ENCODE results near the gene USP2. TPM values are rescaled to one million over a fixed set of nuclear protein-coding genes. Genes with fewer than 3 reads are reported as not detected.
A peak's percentile ranks its signal among the peaks of the same experiment; 100 is the strongest.

USP2 gene
- total RNA-seq, 4 donors from 2014 or later = 2.5 to 61.8 (median 32.2) TPM

DNA sequence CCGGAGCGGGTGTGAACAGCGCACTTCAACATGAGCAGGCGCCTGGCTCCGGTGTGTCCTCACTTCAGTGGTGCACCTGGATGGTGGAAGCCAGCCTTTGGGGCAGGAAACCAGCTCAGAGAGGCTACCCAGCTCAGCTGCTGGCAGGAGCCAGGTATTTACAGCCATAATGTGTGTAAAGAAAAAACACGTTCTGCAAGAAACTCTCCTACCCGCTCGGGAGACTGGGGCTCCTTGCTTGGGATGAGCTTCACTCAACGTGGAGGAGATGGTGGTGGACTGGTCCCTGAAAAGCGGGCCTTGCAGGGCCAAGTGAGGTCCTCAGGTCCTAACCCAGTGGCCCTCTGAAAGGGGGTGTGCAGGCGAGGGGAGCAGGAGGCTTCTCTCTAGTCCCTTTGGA lies 72.1 kb downstream of the USP2 start:
- TF ChIP-seq, protein P1, sequence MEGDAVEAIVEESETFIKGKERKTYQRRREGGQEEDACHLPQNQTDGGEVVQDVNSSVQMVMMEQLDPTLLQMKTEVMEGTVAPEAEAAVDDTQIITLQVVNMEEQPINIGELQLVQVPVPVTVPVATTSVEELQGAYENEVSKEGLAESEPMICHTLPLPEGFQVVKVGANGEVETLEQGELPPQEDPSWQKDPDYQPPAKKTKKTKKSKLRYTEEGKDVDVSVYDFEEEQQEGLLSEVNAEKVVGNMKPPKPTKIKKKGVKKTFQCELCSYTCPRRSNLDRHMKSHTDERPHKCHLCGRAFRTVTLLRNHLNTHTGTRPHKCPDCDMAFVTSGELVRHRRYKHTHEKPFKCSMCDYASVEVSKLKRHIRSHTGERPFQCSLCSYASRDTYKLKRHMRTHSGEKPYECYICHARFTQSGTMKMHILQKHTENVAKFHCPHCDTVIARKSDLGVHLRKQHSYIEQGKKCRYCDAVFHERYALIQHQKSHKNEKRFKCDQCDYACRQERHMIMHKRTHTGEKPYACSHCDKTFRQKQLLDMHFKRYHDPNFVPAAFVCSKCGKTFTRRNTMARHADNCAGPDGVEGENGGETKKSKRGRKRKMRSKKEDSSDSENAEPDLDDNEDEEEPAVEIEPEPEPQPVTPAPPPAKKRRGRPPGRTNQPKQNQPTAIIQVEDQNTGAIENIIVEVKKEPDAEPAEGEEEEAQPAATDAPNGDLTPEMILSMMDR (IDR thresholded peaks at IDR 0.05) = no peak
- TF ChIP-seq POLR2A (IDR thresholded peaks at IDR 0.05) = no peak
- no peak overlapping the region for H3K27ac ChIP-seq
- H3K4me3 ChIP-seq = no peak overlapping the region
- no peaks in the 10 kb centered on the region for H3K27me3 ChIP-seq
- no peaks in the 10 kb centered on the region for H3K9me3 ChIP-seq
- no peak for DNase-seq
- H3K36me3 ChIP-seq = peaks cover 0 to 21% (median 0%) of the 10 kb centered on the region in 3 donors
- no peaks in the 10 kb centered on the region for H3K4me1 ChIP-seq

- no peak for DNase-seq
- Histone ChIP-seq H3K27ac (no peak overlapping the region), H3K9me3 (no peaks in the 10 kb centered on the region), H3K4me3 (no peak overlapping the region), H3K36me3 (peaks cover 0 to 30% (median 0%) of the 10 kb centered on the region in 3 donors), H3K4me1 (no peaks in the 10 kb centered on the region), H3K27me3 (no peaks in the 10 kb centered on the region)
- TF ChIP-seq POLR2A (IDR thresholded peaks at IDR 0.05) = no peak
- TF ChIP-seq, protein P1 (IDR thresholded peaks at IDR 0.05) = no peak
Measured at GRCh38 chr11:119307974-119308373, 73.5 kb downstream of the USP2 start.

DNA sequence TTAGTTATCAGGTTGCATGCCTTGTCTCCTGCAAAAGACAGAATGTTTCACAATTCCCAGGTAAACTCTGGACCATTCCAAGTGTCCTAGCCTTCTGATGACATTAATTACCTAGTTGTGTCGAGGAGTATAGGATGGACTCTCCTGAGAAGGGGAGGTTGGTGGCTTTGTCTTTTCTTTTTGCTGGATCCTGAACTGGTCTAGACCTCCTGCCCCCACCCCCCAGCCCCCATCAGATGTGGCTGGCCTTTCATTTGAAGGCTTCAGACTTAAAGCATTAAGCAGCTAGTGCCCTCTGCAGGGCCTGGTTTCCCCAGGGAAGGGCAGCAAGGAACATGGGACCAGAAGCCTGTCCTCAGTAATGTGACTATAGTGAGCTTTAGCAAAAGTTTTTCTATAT lies 74.3 kb downstream of the USP2 start:
- no peaks in the 10 kb centered on the region for H3K9me3 ChIP-seq
- H3K4me3 ChIP-seq = no peak overlapping the region
- no peak for TF ChIP-seq POLR2A (IDR thresholded peaks at IDR 0.05)
- TF ChIP-seq, protein P1 (IDR thresholded peaks at IDR 0.05) = no peak
- DNase-seq = no peak
- H3K4me1 ChIP-seq = no peaks in the 10 kb centered on the region
- peak overlapping the region in 2 of 4 donors; percentile 11 to 31 for H3K27ac ChIP-seq
- no peaks in the 10 kb centered on the region for H3K27me3 ChIP-seq
- peaks cover 0 to 33% (median 0%) of the 10 kb centered on the region in 3 donors for H3K36me3 ChIP-seq

GRCh38 chr11:119306373-119306890 lies 75.1 kb downstream of the USP2 start:
- peaks cover 0 to 32% (median 0%) of the 10 kb centered on the region in 3 donors for H3K36me3 ChIP-seq
- no peaks in the 10 kb centered on the region for H3K4me1 ChIP-seq
- H3K27me3 ChIP-seq = no peaks in the 10 kb centered on the region
- H3K9me3 ChIP-seq = no peaks in the 10 kb centered on the region
- TF ChIP-seq, protein P1 (IDR thresholded peaks at IDR 0.05) = no peak
- no peak for TF ChIP-seq POLR2A (IDR thresholded peaks at IDR 0.05)
- no peak for DNase-seq
- H3K4me3 ChIP-seq = no peak overlapping the region
- H3K27ac ChIP-seq = peak overlapping the region in 2 of 4 donors; percentile 41 to 59

DNA sequence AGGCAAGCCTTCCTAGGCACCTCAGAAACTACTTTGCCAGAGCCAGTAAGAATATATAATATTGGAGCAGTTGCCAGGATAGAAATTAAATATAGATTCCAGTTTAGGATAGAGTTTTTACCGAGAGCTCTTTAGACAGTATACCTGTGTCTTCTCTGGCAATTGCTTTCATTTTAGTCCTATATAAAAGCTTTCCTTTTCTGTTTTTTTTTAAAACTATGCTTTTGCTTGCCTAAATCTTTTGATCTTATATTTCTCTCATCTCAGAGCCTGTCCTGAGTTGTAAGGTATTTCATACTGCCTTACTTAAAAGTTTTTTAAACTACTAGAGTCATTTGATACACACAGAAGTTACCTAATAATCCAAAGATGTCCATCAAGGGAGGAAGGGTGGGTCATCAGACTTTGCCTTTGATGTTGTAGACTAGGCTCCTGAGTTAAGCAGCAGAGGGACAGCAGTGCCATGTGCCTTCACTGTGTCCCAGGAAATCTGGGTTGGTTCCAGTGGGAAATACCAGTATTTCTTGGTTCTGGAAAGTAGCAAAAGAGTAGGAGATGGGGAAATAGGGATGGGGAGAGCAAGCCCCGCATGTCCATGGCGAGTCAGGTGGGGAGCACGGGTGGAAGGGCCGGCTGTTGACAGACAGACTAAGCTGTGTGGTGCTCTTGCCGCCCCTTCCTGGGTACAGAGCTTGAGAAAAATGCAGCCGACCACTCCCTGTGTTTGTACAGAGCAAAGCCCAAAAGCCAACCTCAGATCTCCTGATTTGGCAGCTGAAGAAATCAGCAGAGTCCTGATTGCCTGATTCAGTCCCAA lies 75.7 kb downstream of the USP2 start:
- Histone ChIP-seq H3K27me3 (no peaks in the 10 kb centered on the region), H3K9me3 (no peaks in the 10 kb centered on the region), H3K36me3 (peaks cover 0 to 35% (median 0%) of the 10 kb centered on the region in 3 donors), H3K4me3 (no peak overlapping the region), H3K4me1 (no peaks in the 10 kb centered on the region), H3K27ac (peak overlapping the region in 2 of 4 donors; percentile 41 to 59)
- no peak for DNase-seq
- no peak for TF ChIP-seq POLR2A (IDR thresholded peaks at IDR 0.05)
- TF ChIP-seq, protein P1 (IDR thresholded peaks at IDR 0.05) = no peak

Small RNA genes within 50 kb of the gene (small RNA-seq; reads per million reads assigned to genes)
- gene AP003396.4 = 0 reads per million in 2 donors
- gene RF01225 = 0 reads per million in 2 donors

Other genes with a start within 250 kb of the USP2 start
- gene ABCG4, start 232.6 kb downstream of the USP2 start, total RNA-seq = not detected
- 10 to 100 TPM in 3 of 4 donors, 1 to 10 TPM in 1; 8.3 to 28.6 (median 21.3) TPM for gene NLRX1, start 213.0 kb downstream of the USP2 start, total RNA-seq
- gene NHERF4, start 196.2 kb downstream of the USP2 start, total RNA-seq = 100 to 1,000 TPM in 3 of 4 donors, 10 to 100 TPM in 1; 31.4 to 222 (median 173) TPM
- gene CBL, start 175.4 kb downstream of the USP2 start, total RNA-seq = 10 to 100 TPM; 11.1 to 20.6 (median 15.9) TPM
- gene MCAM, start 64.6 kb downstream of the USP2 start, total RNA-seq = 100 to 1,000 TPM in 1 of 4 donors, 10 to 100 TPM in 3; 27.5 to 112 (median 66.2) TPM
- 10 to 100 TPM; 15.5 to 23.4 (median 16.5) TPM for gene RNF26, start 47.2 kb downstream of the USP2 start, total RNA-seq
- 10 to 100 TPM; 10.3 to 26.4 (median 11.8) TPM for gene C1QTNF5, start 40.8 kb downstream of the USP2 start, total RNA-seq
- gene MFRP, start 35.0 kb downstream of the USP2 start, total RNA-seq = not detected
- 10 to 100 TPM in 2 of 4 donors, 1 to 10 TPM in 2; 2.1 to 28.1 (median 9.4) TPM for gene THY1, start 41.5 kb upstream of the USP2 start, total RNA-seq